GM12873 (cell line): ENCODE results near the gene MCOLN3.

Source experiments
- CTCF ChIP-seq: IDR thresholded peaks from 2 replicates; pipeline ENCODE4 v1.5.1; 2012; ENCODE audit warnings: low read depth, mild to moderate bottlenecking, moderate library complexity, low read length, control low read depth; ENCODE audit not compliant: insufficient read depth; ENCODE audit errors: missing control alignments

MCOLN3 gene

GRCh38 chr1:85027242-85027983 lies 20.9 kb downstream of the MCOLN3 start:
- peak; percentile 35 for TF ChIP-seq CTCF

GRCh38 chr1:85025940-85026339 lies 22.4 kb downstream of the MCOLN3 start:
- no peak for TF ChIP-seq CTCF

- no peak for TF ChIP-seq CTCF
Observed at GRCh38 chr1:85024736-85025135, 23.6 kb downstream of the MCOLN3 start.

GRCh38 chr1:85022700-85023099 lies 25.6 kb downstream of the MCOLN3 start:
- TF ChIP-seq CTCF: no peak

- no peak for TF ChIP-seq CTCF
Observed at GRCh38 chr1:85019994-85020393, 28.3 kb downstream of the MCOLN3 start.

GRCh38 chr1:85015826-85016225 lies 32.5 kb downstream of the MCOLN3 start:
- no peak for TF ChIP-seq CTCF

- TF ChIP-seq CTCF: no peak
Observed at GRCh38 chr1:85001742-85002141, 46.6 kb downstream of the MCOLN3 start.
